DMS114 treated with DMSO at 0.1 percent for 48 hours (cell line): Measurements from ENCODE around the gene FGF14.

Source experiments
- DNase-seq: peaks from one replicate; lab custom pipeline; 2025; ENCODE audit not compliant: unreplicated experiment; lab: John Stamatoyannopoulos, UW

FGF14 gene

DNA sequence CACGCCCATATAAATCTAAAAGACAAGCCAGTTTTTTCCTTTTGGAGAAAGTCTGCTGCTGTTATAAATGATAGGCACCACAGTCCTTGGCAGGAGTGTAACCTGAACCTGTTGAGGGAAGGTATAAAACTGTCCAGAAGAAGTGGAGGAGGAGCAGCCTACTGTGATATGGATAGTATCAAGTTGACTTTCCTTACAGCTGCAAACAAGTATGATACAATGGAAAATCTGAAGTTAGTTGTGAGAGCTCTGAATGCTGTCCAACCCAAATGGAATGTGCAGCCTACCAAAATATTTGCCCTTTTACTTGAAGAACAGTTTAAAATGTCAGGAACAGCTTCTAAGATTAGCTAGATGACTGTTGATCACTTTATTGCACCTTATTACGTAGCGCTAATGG lies 399.6 kb downstream of the FGF14 start:
- DNase-seq: no peak

- DNase-seq: no peak
These were observed 401.1 kb downstream of the FGF14 start for GRCh38 chr13:102000764-102001163.

DNA sequence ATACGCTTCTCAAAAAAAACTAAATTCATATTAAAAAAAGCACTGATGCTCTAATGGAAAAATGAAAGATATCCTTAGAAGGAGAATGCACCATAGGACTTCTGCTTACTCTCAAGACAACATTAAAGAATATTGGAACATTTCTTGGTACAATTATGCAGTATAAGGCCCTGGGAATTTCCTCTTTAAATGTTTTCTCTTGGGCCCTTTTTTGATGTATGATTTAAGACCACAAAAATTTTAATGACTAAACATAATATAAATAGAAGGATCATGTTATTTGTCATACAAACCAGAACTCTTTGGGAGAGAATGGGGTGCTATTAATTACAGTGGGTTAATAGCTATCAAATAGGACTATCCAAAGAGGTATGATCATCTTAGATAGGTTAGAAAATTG lies 403.7 kb downstream of the FGF14 start:
- no peak for DNase-seq

- DNase-seq: no peak
These were observed 404.9 kb downstream of the FGF14 start for GRCh38 chr13:101996954-101997353.

GRCh38 chr13:101989798-101990350 lies 412.0 kb downstream of the FGF14 start:
- DNase-seq: no peak

- no peak for DNase-seq
These were observed 413.7 kb downstream of the FGF14 start for GRCh38 chr13:101988140-101988539.

- DNase-seq: no peak
These were observed 415.5 kb downstream of the FGF14 start for GRCh38 chr13:101986316-101986715.

DNA sequence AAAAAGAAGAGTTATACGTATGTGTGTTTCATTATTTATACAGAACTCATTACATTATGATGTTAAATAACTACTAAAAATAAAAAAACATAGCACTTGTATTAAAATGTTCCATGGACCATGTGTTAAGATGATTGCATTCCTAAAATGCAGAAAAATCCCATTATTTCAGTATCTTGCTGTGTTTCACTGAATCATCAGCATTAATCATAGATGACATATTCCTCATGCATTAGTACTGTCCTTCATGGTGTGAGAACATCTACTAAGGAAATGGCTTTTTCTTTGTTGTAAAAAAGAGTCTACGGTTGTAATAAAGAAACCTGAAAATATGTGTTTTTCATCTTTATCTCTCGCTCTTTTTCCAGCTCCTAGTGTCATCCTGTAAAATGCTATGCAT lies 416.5 kb downstream of the FGF14 start:
- no peak for DNase-seq

GRCh38 chr13:101982903-101983302 lies 418.9 kb downstream of the FGF14 start:
- no peak for DNase-seq

GRCh38 chr13:101979825-101980224 lies 422.0 kb downstream of the FGF14 start:
- no peak for DNase-seq

- DNase-seq: no peak
These were observed 423.1 kb downstream of the FGF14 start for GRCh38 chr13:101978552-101979315.

GRCh38 chr13:101977475-101977874 lies 424.4 kb downstream of the FGF14 start:
- no peak for DNase-seq

DNA sequence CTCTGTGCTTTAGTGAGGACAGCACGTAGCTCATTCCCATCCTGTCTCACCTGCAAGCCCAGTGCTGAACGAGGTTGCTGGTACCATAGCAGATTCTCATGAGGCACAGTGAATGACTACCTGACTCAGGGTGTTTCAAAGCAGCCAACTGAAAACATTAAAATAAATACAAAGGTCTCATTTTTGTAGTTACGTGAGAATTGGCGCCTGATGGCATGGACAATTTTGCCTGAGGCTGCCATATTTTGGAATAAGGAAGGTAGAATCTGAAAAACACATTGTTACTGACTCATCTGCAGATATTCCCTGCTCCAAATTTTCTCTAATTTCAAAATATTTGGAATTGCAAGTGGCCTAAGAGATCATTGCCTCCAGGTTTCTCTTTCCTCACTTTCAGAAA lies 429.7 kb downstream of the FGF14 start:
- no peak for DNase-seq

DNA sequence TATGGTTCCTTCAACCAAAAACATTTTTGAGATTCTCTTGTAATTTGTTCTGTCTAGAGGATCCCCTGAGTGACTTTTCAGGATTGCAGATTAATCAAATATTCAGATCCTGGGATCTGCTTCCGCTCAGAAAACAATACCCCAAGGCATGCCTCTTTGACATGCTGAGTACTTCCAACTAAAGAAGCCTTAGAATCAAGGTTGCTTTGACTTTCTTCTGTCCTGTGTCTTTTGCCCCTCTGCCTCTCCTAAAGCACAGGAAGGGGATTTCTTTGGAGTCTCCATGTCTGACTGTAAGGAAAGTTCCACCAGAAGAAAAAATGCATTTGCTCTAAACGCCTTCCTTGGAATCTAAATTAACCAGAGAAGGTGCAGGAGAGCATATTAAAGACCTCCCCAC lies 431.5 kb downstream of the FGF14 start:
- DNase-seq: no peak

DNA sequence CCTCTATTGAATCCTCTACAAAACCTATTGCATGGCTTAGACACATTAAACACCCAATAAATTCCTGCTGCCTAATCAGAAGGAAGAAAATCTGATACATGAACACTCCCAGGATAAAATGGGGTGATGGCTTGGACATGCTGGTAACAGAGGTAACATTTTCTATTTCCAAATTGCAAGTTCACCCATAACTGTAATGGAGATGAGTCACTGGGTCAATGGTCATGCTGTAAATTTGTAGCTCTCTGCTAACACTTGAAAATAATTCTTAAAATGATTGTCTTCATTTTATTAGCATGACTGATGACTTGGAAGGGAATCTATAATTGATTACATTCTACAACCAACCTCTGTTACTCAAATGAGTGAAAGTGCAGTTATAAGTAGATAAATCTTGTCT lies 434.1 kb downstream of the FGF14 start:
- DNase-seq: no peak

DNA sequence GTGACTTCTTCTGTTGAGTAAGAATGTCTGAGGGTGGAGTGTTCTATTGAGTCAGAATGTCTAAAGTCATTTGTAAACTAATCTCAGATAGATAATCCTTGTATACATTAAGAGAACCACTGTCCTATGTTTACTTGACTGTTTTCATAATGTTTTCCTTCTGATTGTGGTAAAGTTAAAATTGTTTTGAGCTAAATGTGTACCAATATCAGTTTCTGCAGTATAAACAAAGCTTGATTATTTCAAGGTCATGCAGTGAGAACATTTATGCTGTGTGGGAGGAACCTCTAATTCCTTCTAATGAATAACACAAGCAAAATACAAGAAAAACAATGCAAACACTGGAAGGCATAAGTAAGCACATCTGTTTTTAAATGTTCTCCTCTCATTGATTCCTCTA lies 434.6 kb downstream of the FGF14 start:
- DNase-seq: no peak

- no peak for DNase-seq
These were observed 436.8 kb downstream of the FGF14 start for GRCh38 chr13:101965096-101965495.

DNA sequence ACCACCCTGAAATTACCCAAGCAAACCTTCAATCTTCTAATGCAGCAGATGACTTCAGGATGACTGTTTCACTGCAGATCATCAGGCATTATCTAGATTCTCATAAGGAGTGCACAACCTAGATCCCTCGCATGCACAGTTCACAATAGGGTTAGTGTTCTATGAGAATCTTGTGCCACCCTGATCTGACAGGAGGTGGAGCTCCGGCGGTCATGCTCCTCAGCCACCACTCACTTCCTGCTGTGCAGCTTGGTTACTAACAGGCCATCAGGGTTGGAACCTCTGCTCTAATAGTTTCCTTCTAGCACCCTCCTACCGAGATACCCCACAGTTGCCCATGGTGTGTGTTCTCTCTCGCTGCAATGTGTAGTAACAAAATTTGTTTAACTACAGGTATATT lies 442.8 kb downstream of the FGF14 start:
- no peak for DNase-seq

DNA sequence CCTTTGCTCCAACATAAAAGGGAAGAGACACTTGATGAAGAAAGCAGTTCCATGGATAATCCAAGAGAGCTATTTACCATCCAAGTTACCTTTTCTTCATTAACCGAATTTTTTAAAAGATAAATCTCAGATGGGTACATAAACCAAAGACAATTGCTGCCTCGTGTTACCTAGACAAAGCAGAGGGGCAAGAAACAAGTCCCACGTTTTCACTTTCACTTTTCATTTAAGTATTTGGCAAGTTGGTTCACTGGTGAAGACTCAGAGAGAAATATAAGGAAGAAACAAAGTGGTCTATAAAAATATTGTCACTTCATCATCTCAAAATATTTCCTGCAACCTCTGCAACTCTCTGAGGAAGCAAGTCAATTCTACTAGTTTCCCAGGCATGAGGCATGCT lies 446.1 kb downstream of the FGF14 start:
- no peak for DNase-seq

DNA sequence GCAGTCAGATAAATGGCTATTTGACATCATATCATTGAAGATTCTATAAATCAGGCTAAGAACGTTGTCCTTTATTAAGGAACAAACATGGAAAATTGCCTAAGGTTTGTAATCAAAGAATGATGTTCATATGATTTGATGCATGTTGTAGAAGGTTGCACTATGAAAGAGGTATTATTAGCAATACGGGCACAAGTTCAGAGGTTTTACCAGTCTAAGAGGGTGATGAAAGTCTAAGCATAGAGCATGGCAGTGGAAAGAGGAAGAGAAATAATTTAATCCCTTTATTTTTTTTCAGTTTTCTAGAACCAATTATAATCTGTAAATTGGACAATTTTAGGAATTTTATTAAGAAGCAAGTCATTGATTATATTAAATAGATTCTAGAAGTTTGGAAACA lies 450.7 kb downstream of the FGF14 start:
- no peak for DNase-seq

- no peak for DNase-seq
These were observed 452.2 kb downstream of the FGF14 start for GRCh38 chr13:101949681-101950080.

DNA sequence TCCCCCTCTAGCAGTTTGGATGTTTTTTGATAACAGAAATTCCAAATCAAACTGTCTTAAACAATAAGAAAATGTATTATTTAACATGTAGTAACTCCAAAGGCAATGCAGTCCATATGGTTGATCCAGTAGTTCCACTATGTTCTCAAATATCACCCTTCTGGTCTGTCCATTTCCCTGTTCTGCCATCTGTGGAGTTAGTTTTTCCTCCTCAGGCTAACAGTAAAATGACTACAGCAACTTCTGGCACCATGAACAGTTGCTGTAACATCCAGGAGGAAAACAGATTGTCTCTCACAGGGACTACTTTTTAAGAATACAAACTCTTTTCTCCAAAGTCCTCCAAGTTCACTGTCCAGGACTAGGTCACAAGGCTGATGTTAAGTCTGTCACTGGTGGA lies 455.4 kb downstream of the FGF14 start:
- DNase-seq: no peak

GRCh38 chr13:101945435-101945834 lies 456.4 kb downstream of the FGF14 start:
- DNase-seq: no peak
